ENCODE results near the gene RBM48. TPM values are rescaled to one million over a fixed set of nuclear protein-coding genes. Genes with fewer than 3 reads are reported as not detected.

The RBM48 gene
- polyA plus RNA-seq, 1 experiment = 3.2 TPM

DNA sequence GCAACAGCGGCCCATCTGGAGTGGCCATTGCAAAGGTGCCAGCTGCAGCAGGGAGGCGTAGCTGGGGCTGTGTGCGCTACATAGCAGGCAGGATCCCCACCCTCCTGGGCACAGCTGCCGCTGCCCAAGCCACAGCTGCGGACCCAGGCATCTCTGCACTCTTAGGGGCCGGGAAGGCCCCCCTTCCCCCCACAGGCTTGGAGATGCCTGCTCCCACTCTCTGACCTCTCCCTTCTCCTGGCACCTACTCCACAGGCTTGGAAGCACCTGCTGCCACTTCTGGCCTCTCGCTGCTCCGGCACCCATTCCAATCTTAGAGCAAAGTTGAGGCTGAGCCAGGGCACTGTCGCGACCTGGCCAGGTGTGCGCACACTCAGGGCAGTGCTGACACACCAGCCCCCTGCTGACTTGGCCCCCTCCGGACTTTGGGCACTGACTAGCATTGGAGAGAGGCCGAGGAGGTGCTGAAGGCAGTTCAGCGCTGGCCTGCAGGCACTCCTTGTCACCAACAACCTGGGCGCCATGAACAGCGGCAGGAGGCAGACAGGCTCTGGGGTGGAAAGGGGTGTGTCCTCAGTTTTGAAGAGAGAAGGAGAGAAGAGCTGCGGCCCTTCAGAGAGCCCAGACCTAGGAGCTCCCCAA, 18.4 kb downstream of the RBM48 start:
- no peak for DNase-seq (ENCODE audit: low read depth)
- Histone ChIP-seq H3K4me3 (ENCODE audit: low read depth, low read length) (no peak overlapping the region), H3K27me3 (ENCODE audit: control insufficient read depth, insufficient read depth, low read length) (no peaks in the 10 kb centered on the region), H3K36me3 (ENCODE audit: control insufficient read depth, insufficient read depth, low read length) (no peaks in the 10 kb centered on the region)
- TF ChIP-seq, protein P1, sequence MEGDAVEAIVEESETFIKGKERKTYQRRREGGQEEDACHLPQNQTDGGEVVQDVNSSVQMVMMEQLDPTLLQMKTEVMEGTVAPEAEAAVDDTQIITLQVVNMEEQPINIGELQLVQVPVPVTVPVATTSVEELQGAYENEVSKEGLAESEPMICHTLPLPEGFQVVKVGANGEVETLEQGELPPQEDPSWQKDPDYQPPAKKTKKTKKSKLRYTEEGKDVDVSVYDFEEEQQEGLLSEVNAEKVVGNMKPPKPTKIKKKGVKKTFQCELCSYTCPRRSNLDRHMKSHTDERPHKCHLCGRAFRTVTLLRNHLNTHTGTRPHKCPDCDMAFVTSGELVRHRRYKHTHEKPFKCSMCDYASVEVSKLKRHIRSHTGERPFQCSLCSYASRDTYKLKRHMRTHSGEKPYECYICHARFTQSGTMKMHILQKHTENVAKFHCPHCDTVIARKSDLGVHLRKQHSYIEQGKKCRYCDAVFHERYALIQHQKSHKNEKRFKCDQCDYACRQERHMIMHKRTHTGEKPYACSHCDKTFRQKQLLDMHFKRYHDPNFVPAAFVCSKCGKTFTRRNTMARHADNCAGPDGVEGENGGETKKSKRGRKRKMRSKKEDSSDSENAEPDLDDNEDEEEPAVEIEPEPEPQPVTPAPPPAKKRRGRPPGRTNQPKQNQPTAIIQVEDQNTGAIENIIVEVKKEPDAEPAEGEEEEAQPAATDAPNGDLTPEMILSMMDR (IDR thresholded peaks at IDR 0.05; ENCODE audit: insufficient read depth, low read depth, low read length) = no peak
- POLR2A ChIA-PET = no interaction called here
- CTCF ChIA-PET = no interaction called here

DNA sequence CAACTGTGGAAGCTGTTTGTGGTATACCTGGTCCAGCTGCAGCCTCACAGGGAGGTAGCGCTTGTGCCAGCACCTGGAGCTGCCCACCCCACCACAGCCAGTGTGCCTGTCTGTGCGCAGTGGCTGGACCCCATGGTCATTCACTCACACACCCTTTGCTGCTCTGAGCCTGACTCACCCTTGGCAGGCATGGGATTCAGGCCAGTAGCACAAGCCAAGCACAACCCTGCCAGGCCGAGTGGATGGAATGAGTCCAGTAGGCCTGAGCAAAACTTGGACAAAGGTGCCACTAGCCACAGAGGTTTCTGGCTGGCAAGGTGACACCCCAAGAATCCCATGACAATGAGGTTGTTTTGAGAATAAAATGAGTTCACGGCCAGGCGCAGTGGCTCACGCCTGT, 19.0 kb downstream of the RBM48 start:
- POLR2A ChIA-PET = no interaction called here
- Histone ChIP-seq H3K27me3 (ENCODE audit: control insufficient read depth, insufficient read depth, low read length) (no peaks in the 10 kb centered on the region), H3K4me3 (ENCODE audit: low read depth, low read length) (no peak overlapping the region), H3K36me3 (ENCODE audit: control insufficient read depth, insufficient read depth, low read length) (no peaks in the 10 kb centered on the region)
- CTCF ChIA-PET = no interaction called here
- no peak for DNase-seq (ENCODE audit: low read depth)
- TF ChIP-seq, protein P1 (IDR thresholded peaks at IDR 0.05; ENCODE audit: insufficient read depth, low read depth, low read length) = no peak

DNA sequence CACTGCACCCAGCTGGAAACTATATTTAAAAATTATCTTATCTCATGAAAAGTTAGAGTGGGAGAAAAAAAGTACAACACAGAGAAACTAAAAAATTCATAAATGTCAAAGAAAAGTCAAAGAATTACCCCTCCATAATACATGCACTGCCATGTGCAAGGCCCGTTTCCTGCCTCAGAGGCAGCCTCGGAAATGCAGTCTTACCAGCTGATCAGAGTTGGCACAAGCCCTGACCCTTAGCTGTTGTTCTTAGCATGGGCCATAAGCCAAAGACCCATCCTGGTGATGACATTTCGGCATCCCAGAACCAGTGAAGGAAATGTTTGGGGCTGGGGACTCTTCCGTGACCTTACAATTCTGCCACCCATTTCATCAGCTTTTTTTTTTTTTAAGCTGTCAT, 21.6 kb downstream of the RBM48 start:
- CTCF ChIA-PET = no interaction called here
- H3K36me3 ChIP-seq (ENCODE audit: control insufficient read depth, insufficient read depth, low read length) = no peaks in the 10 kb centered on the region
- H3K27me3 ChIP-seq (ENCODE audit: control insufficient read depth, insufficient read depth, low read length) = no peaks in the 10 kb centered on the region; the same call in 1 of the 2 replicates
- H3K4me3 ChIP-seq (ENCODE audit: low read depth, low read length) = no peak overlapping the region
- TF ChIP-seq, protein P1 (IDR thresholded peaks at IDR 0.05; ENCODE audit: insufficient read depth, low read depth, low read length) = no peak
- no peak for DNase-seq (ENCODE audit: low read depth)
- POLR2A ChIA-PET = no interaction called here

DNA sequence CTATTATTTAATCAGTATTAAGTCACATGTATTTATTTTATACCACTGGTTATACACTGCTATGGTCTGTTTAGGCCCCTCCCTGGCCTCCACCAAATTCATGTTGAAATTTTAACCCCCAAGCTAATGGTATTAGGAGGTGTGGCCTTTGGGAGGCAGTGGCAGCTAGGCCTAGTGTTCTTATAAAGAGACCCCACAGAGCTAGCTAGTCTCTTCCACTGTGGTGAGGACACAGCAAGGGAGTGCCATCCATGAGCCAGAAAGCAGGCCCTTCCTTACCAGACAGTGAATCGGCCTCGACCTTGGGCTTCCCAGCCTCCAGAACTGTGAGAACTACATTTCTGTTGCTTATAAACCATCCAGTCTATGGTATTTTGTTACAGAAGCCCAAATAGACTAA, 28.7 kb downstream of the RBM48 start:
- TF ChIP-seq, protein P1 (IDR thresholded peaks at IDR 0.05; ENCODE audit: insufficient read depth, low read depth, low read length) = no peak
- ChIA-PET CTCF (interaction anchor here (1.7 kb wide), 1 partner anchor 10 kb away, joined by 5 read pairs; no protein-coding TSS in a partner anchor), POLR2A (no interaction called here)
- H3K4me3 ChIP-seq (ENCODE audit: low read depth, low read length) = no peak overlapping the region
- no peaks in the 10 kb centered on the region; the same call in 1 of the 2 replicates for H3K27me3 ChIP-seq (ENCODE audit: control insufficient read depth, insufficient read depth, low read length)
- no peak for DNase-seq (ENCODE audit: low read depth)
- H3K36me3 ChIP-seq (ENCODE audit: control insufficient read depth, insufficient read depth, low read length) = no peaks in the 10 kb centered on the region; the same call in 1 of the 2 replicates

DNA sequence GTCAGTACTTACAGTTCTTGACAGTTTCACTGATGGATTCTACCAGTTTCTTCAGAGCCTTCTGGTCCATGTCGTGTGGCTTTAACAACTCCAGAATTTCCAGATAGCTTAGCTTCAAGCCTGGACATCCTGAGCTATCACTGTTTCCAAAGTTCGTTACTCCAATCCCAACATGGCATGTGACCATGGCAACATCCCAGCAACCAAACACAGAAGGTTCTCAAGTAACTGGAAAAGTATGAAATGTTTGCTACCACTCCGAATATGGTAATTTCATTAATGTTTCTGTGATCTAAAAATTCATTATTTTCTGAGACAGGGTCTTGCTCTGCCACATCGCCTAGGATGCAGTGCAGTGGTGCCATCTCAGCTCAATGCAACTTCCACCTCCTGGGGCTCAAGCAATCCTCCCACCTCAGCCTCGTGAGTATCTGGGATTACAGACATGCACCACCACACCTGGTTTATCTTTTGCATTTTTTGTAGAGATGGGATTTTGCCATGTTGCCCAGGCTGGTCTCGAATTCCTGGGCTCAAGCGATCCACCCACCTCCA, 29.3 kb downstream of the RBM48 start:
- H3K27me3 ChIP-seq (ENCODE audit: control insufficient read depth, insufficient read depth, low read length) = no peaks in the 10 kb centered on the region; the same call in 1 of the 2 replicates
- H3K4me3 ChIP-seq (ENCODE audit: low read depth, low read length) = no peak overlapping the region
- DNase-seq (ENCODE audit: low read depth) = no peak
- CTCF ChIA-PET = no interaction called here
- POLR2A ChIA-PET = no interaction called here
- no peaks in the 10 kb centered on the region; the same call in 1 of the 2 replicates for H3K36me3 ChIP-seq (ENCODE audit: control insufficient read depth, insufficient read depth, low read length)
- TF ChIP-seq, protein P1 (IDR thresholded peaks at IDR 0.05; ENCODE audit: insufficient read depth, low read depth, low read length) = no peak

Measured in BJ (cell line).